Upper lobe of right lung (tissue), 1 donor: Measurements from ENCODE around the gene TMSB10. TPM values are rescaled to one million over a fixed set of nuclear protein-coding genes. Genes with fewer than 3 reads are reported as not detected.
"Not testable (repeated sequence)": the region's sequence is repeated elsewhere in the genome, so short reads cannot be mapped to it uniquely, and the experiment has no call there.

ENCODE experiments used
- ATAC-seq: fragments of 200-7000 bp; cut with Tn5 transposase; one replicate; pipeline ENCODE4 v1.9.1; 2020; ENCODE audit warnings: mild to moderate bottlenecking, moderate library complexity
- DNase-seq: peaks from one replicate; pipeline ENCODE4 v3.0.0-alpha.2; 2020
- H3K27ac ChIP-seq: fragments of 200-600 bp; one replicate; pipeline ENCODE4 v1.8.0; 2022
- H3K27me3 ChIP-seq: fragments of 200-600 bp; one replicate; pipeline ENCODE4 v1.8.0; 2022; ENCODE audit warnings: mild to moderate bottlenecking
- H3K36me3 ChIP-seq: fragments of 200-600 bp; one replicate; pipeline ENCODE4 v1.8.0; 2022
- H3K4me1 ChIP-seq: fragments of 200-600 bp; one replicate; pipeline ENCODE4 v1.8.0; 2022
- H3K4me3 ChIP-seq: fragments of 200-600 bp; one replicate; pipeline ENCODE4 v1.8.0; 2022; ENCODE audit warnings: mild to moderate bottlenecking
- H3K9me3 ChIP-seq: fragments of 200-600 bp; one replicate; pipeline ENCODE4 v1.8.0; 2022
- CTCF ChIP-seq: fragments of 200-600 bp; IDR thresholded peaks from one replicate; pipeline ENCODE4 v1.8.0; 2022; ENCODE audit warnings: antibody characterized with exemption
- intact Hi-C: fragments of 100-400 bp; cut with DNase I; formaldehyde crosslinking; loops from one replicate; pipeline ENCODE4 v1.11.0; 2022
- total RNA-seq: library from RNA; stranded (reverse); fragmentation: NEBNext Ultra II Directional; extraction: Animal tissue kit (Norgen Biotek cat#: 25700); gene quantifications from one replicate; pipeline ENCODE4 v1.2.1, GENCODE V29; 2021
- donor health status: DM: no; HTN: yes; CAD: no; lungs with severe emphysema.

Gene TMSB10
- total RNA-seq, 1 donor from 2014 or later, result 1,558 TPM

GRCh38 chr2:84858937-84859336 is 46.5 kb upstream of the TMSB10 start:
- Histone ChIP-seq H3K4me1 (no peaks in the 10 kb centered on the region), H3K9me3 (no peaks in the 10 kb centered on the region), H3K27ac (no peak overlapping the region), H3K27me3 (no peaks in the 10 kb centered on the region), H3K36me3 (no peaks in the 10 kb centered on the region), H3K4me3 (no peak overlapping the region)
- no peak for TF ChIP-seq CTCF
- intact Hi-C loops, result no loop called here
- DNase-seq, result no peak
- no peak for ATAC-seq

- no peak for DNase-seq
- Histone ChIP-seq H3K4me3 (no peak overlapping the region), H3K9me3 (no peaks in the 10 kb centered on the region), H3K36me3 (no peaks in the 10 kb centered on the region), H3K27me3 (no peaks in the 10 kb centered on the region), H3K4me1 (no peaks in the 10 kb centered on the region), H3K27ac (no peak overlapping the region)
- no peak for ATAC-seq
- intact Hi-C loops, result loop anchor here (10.0 kb wide), 1 partner anchor 367 kb away; no protein-coding TSS in a partner anchor
- no peak for TF ChIP-seq CTCF
Observed at GRCh38 chr2:84861539-84861938, 43.9 kb upstream of the TMSB10 start.

- ATAC-seq (no peak), DNase-seq (no peak)
- no peak for TF ChIP-seq CTCF
- Histone ChIP-seq H3K4me1 (no peaks in the 10 kb centered on the region), H3K4me3 (no peak overlapping the region), H3K36me3 (no peaks in the 10 kb centered on the region), H3K9me3 (no peaks in the 10 kb centered on the region), H3K27me3 (no peaks in the 10 kb centered on the region), H3K27ac (no peak overlapping the region)
- intact Hi-C loops, result loop anchor here (10.0 kb wide), 1 partner anchor 367 kb away; no protein-coding TSS in a partner anchor
Observed at GRCh38 chr2:84862006-84862405, 43.5 kb upstream of the TMSB10 start.

GRCh38 chr2:84865181-84865783 is 40.2 kb upstream of the TMSB10 start:
- H3K36me3 ChIP-seq, result no peaks in the 10 kb centered on the region
- intact Hi-C loops, result loop anchor here (10.0 kb wide), 1 partner anchor 370 kb away; no protein-coding TSS in a partner anchor
- no peak for DNase-seq
- peak; percentile 51 for ATAC-seq
- H3K9me3 ChIP-seq, result no peaks in the 10 kb centered on the region
- H3K4me1 ChIP-seq, result no peaks in the 10 kb centered on the region
- no peak overlapping the region for H3K4me3 ChIP-seq
- H3K27me3 ChIP-seq, result no peaks in the 10 kb centered on the region
- H3K27ac ChIP-seq, result no peak overlapping the region
- TF ChIP-seq CTCF, result peak; percentile 40

GRCh38 chr2:84866122-84866521 is 39.3 kb upstream of the TMSB10 start:
- ATAC-seq (no peak), DNase-seq (no peak)
- Histone ChIP-seq H3K4me3 (no peak overlapping the region), H3K4me1 (no peaks in the 10 kb centered on the region), H3K9me3 (no peaks in the 10 kb centered on the region), H3K27me3 (no peaks in the 10 kb centered on the region), H3K27ac (no peak overlapping the region), H3K36me3 (no peaks in the 10 kb centered on the region)
- TF ChIP-seq CTCF, result no peak
- intact Hi-C loops, result loop anchor here (10.0 kb wide), 1 partner anchor 371 kb away; no protein-coding TSS in a partner anchor

- intact Hi-C loops, result loop anchor here (10.0 kb wide), 1 partner anchor 374 kb away; no protein-coding TSS in a partner anchor
- not testable (repeated sequence) for H3K27ac ChIP-seq, H3K4me1 ChIP-seq, H3K27me3 ChIP-seq, H3K36me3 ChIP-seq, ATAC-seq, H3K4me3 ChIP-seq, DNase-seq, H3K9me3 ChIP-seq
Observed at GRCh38 chr2:84868327-84868726, 37.1 kb upstream of the TMSB10 start.
